HG03575 (cell line): ENCODE results near the gene IRF7.

Experiments used
- ATAC-seq: cut with Tn5 transposase; IDR thresholded peaks from one replicate; pipeline ENCODE4 v1.9.1; 2021; ENCODE audit not compliant: unreplicated experiment, insufficient number of reproducible peaks, low FRiP score; ENCODE audit errors: extremely low read depth

IRF7 gene

DNA sequence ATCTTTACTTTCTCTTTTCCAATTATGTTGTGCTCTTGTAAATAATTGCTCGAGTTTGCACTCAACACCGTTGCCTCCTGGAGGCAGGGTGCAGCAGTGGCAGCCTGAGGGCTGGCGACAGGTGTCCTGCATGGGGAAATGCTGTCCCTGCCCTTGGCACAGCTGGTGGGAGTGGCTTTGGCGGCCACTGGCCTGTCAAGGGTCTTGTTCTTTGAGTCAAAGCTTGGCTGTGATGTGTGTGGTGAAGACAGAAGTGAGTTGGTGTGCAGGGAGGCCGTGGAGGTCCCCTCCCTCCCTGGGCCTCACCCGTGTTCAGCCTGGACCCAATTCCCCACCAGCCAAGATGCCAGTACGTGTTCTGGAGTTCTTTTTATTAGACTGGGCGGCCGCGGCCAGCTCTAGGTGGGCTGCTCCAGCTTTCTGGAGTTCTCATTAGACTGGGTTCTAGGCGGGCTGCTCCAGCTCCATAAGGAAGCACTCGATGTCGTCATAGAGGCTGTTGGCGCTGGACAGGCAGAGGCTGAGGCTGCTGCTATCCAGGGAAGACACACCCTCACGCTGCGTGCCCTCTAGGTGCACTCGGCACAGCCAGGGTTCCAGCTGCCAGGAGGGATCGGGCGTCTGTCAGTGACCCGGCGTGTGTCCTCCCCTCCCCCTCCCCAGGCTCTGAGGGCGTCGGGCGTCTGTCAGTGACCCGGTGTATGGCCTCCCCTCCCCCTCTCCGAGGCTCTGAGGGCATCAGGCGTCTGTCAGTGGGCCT lies 3.4 kb downstream of the IRF7 start:
- no peak for ATAC-seq

DNA sequence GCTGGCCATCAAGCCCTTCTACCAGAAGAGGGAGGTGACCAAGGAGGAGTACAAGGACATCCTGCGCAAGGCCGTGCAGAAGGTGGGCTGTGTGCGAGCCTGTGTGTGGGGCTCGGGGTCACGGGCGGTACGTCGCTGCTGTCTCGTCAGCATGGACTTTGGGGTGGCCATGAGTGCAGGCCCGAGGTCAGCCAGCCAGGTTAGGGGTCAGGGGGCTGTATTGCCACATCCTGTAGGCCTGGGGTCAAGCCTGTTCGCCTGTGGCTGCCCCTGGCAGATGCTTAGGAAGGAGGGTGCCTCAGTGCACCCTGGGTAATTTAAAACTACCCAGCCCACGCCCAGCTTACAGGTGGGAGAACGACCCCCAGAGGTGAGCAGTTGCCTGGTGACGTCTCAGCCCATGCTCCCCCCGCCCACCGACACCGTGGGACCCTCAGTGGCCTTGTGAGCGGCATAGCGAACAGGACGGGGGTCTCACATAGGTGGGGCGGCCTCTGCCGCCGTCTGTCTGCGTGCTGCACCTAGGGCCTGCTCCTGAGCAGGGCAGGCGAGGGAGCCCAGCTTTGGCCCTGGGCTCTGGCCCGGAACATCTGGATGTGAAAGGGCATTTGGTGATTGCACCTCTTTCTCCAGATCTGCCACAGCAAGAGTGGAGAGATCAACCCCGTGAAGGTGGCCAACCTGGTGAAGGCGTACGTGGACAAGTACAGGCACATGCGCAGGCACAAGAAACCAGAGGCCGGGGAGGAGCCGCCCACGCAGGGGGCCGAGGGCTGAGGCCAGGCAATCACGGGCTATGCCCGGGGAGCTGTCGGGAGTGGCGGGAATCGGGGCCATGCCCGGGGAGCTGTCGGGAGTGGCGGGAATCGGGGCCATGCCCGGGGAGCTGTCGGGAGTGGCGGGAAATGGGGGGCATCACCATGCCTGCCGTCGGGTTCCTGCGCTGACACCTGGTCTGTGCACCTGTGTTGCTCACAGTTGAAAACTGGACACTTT lies 4.5 kb downstream of the IRF7 start:
- no peak for ATAC-seq

DNA sequence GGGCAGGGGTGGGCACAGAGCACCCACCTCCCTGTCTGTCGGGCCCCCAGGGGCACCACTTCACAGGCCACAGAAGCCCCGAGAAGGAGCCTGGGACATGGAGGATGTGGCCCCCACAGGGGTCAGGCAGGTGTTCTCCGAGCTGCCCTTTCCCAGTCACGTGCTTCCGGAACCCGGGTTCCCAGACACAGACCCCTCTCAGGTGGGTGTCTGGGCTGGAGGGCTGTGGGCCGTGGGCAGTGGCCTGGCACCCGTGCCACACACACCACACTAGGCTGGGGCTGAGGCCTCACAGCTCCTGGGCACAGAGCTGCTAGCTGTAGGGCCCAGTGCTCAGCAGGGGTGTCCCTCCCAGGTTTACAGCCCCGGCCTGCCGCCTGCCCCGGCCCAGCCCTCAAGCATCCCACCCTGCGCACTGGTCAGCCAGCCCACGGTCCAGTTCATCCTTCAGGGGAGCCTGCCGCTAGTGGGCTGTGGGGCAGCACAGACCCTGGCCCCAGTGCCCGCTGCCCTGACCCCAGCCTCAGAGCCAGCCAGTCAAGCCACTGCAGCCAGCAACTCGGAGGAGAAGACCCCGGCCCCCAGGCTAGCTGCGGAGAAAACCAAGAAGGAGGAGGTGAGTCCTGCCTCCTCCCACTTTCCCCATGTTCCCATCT lies 5.5 kb downstream of the IRF7 start:
- ATAC-seq = no peak

DNA sequence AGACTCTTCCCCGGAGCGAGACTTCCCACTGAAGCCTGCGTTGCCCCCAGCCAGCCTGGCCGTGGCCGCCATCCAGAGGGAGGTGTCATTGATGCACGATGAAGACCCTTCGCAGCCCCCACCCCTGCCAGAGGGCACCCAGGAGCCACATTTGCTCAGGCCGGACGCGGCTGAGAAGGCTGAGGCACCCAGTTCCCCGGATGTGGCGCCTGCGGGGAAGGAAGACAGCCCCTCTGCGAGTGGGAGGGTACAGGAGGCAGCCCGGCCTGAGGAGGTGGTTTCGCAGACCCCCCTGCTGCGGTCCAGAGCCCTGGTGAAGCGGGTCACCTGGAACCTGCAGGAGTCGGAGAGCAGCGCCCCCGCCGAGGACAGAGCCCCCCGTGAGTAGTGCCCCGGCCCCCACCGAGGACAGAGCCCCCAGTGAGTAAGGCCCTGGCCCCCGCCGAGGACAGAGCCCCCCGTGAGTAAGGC lies 6.4 kb downstream of the IRF7 start:
- no peak for ATAC-seq

DNA sequence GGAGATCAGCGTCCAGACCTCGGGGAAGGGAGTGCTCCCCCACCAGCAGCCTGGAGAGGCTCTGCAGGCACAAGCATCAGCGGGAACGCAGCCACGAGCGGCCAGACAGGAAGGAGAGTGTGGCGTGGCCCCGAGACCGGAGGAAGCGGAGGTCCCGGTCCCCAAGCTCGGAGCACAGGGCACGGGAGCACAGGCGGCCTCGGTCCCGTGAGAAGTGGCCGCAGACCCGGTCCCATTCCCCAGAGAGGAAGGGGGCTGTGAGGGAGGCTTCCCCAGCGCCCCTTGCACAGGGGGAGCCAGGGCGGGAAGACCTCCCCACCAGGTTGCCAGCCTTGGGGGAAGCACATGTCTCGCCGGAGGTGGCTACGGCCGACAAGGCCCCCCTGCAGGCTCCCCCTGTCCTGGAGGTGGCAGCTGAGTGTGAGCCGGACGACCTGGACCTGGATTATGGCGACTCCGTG lies 6.9 kb downstream of the IRF7 start:
- no peak for ATAC-seq

DNA sequence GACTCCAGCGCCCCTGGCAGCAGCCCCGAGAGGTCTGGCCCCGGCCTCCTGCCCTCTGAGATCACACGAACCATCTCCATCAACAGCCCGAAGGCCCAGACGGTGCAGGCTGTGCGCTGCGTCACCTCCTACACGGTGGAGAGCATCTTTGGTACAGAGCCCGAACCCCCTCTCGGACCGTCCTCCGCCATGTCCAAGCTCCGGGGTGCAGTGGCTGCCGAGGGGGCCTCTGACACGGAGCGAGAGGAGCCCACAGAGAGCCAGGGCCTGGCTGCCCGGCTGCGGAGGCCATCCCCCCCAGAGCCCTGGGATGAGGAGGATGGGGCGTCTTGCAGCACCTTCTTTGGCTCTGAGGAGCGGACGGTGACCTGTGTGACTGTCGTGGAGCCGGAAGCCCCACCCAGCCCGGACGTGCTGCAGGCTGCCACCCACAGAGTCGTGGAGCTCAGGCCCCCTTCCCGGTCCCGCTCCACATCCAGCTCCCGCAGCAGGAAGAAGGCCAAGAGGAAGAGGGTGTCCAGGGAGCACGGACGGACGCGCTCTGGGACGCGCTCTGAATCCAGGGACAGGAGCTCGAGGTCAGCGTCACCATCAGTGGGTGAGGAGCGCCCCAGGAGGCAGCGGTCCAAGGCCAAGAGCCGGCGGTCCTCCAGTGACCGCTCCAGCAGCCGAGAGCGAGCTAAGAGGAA lies 7.6 kb downstream of the IRF7 start:
- no peak for ATAC-seq

DNA sequence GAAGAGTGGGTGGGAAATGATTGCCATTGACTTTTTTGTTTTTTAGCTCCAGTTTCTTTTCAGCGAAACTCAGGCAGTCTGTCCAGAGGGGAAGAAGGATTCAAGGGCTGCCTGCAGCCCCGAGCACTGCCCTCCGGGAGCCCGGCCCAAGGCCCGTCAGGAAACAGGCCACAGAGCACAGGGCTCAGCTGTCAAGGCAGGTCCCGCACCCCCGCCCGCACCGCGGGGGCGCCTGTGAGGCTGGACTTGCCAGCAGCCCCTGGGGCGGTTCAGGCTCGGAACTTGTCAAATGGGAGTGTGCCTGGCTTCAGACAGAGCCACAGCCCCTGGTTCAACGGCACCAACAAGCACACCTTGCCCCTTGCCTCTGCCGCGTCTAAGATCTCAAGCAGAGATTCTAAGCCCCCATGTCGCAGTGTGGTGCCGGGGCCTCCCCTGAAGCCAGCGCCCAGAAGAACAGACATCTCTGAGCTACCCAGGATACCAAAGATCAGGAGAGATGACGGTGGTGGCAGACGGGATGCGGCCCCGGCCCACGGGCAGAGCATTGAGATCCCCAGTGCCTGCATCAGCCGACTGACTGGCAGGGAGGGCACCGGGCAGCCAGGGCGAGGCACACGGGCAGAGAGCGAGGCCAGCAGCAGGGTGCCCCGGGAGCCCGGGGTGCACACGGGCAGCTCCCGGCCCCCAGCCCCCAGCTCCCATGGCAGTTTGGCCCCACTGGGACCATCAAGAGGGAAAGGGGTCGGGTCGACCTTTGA lies 8.6 kb downstream of the IRF7 start:
- ATAC-seq = no peak

DNA sequence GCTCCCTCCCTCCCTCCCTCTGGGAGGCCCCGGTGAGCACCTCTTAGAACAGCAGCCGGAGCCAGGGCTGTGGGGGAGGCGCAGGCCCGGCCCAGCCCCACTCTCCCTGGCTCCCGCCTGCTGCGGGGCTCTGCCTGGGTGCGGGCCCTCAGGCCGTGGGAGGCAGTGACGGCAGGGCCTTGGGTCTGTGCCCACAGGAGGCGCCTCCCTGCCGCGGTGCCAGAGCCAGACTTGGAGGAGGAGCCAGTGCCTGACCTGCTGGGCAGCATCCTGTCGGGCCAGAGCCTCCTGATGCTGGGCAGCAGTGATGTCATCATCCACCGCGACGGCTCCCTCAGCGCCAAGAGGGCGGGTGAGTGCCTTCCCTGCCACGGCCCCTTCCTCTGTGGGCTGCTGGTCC lies 9.5 kb downstream of the IRF7 start:
- no peak for ATAC-seq

DNA sequence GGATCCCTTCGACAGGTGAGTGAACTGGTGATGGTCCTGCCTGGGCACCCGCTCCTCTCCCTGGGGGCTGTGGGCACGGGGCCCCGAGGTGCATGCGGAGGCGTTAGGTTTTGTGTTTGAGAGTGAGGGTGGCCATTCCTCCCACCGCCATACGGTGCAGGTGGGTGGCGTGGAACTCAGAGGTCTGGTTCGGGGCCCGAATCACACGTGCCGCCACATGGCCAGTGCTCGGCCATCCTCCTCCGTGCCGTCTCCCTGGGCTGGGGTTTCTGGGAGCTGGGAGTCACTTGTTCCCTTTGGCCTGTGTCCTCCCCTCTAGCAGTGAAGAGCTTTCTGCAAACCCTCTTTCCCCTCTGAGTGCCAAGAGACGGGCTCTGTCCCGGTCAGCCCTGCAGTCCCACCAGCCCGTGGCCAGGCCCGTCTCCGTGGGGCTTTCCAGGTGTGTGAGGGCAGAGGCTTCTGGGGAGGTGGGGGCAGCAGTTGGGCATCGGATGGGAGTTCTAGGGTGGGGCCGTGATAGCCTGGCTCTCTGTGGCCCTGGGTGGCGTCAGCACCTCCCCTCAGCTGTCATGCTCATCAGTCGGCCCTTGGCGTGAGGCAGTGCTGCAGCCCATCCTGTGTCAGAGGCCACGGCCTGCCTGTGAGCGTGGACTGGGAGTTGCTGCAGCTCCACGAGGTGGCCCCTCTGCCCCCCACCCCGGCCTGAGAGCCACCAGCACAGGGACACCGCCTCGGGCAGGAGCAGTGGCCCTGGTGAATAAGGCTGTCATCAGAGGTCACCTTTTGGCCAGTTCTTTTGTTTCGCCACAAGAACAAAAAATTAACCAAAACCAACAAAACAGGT lies 10.2 kb downstream of the IRF7 start:
- ATAC-seq = no peak

DNA sequence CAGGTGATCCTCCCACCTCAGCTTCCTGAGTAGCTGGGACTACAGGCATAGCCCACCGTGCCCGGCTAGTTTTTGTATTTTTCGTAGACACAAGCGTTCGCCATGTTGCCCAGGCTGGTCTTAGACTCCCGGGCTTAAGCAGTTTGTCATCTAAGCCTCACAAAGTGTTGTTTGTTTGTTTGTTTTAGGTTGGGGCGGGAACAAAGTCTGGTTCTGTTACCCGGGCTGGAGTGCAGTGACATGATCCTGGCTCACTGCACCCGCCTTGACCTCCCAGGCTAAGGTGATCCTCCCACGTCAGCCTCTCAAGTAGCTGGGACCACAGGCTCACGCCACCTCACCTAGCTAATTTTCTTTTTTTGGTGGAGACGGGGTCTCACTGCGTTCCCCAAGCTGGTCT lies 12.6 kb downstream of the IRF7 start:
- no peak for ATAC-seq

DNA sequence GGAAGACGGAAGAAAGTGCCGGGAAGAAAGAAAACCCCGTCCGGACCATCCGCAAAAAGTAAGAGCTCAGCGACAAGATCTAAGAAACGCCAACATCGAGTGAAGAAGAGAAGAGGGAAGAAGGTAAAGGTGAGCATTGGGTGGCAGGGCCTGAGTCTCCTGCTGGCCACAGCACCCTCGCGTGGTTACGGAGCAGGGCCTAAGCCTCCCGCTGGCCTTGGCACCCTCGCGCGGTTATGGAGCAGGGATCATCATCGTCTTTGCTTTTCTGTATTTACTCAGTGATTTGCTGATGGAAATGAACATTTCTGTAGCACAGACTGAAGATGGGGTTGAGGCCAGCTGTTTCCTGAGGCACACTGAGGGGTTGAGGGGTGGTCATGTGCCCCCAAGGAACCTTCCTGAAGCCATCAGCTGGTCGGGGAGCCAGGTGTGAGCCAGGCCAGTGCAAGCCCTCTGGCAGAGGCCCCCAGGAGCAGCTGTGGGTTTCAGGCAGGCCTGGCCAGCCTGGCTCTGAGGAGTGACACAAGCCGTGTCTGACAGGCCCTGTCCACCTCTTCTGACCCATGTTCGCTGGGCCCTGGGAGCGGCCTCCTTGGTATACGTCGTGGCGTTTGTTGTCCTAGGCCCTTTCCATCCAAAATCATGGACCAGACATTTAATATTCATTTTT lies 14.0 kb downstream of the IRF7 start:
- ATAC-seq = no peak

DNA sequence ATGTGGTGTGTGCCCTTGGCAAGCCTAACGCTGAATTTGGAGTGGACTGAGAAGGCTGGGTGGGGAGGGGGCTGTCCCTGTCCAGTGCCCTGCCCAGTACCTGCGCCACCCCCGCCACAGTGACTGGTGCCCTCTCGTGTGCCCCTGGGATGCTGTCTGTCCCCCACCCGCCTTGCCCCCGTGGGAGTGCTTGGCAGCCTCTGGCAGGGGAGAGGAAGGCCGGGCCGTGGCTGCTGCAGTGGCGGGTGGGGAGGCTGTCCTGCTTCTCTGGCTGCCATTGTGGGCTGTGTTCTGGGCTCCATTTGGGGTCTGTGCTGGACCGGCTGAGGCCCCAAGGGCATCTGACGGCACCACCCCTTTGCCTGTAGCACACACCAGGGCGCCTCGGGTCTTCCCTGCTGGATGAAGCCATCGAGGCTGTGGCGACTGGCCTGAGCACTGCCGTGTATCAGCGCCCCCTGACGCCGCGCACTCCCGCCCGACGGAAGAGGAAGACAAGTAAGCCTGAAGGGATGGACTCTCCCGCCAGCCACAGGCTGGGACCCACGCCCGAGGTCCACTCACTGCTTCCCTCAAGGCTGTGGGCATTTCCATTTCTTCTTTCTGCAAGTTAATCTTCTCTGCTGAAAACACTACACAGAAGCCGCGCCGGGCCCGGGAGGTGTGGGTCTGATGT lies 17.6 kb downstream of the IRF7 start:
- no peak for ATAC-seq

DNA sequence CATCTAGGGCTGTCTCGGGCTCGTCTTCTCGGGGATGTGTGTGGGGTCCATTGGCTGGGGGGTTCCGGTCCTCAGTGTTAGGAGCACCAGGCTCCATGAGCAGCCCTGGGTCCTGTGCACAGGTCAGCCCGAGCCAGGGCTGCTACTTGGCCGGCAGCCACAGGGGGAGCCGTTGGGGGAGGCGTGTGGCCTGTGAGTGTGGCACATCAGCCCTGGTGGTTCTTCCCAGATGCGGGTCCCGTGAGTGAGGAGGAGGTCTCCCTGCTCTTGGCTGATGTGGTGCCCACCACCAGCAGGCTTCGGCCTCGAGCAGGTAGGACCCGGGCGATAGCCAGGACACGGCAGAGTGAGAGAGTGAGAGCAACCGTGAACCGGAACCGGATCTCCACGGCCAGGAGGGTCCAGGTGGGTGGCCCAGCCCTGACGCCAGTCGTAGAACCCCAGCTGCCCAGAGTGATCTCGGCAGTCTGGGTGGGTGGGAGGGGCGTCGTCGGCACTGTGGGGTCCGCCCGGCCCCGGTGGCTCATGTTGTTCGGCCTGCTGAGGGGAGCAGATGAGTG lies 18.5 kb downstream of the IRF7 start:
- ATAC-seq = no peak

DNA sequence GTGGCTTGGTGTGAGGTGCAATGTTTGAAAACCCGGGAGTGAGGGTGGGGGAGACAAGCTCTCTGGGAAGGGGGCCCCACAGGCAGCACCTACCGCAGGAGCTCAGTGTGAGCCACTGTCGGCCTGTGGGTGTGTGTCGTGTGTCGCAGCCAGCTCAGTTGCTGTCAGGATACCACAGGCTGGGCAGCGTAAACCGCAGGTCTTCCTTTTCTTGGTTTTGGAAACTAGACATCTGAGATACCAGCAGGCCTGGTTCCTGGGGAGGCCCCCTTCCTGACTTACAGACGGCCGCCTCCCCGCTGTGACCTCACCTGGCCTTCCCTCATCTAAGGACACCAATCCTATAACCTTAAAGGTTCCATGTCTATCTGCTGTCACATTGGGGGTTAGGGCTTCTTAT lies 19.4 kb downstream of the IRF7 start:
- no peak for ATAC-seq

DNA sequence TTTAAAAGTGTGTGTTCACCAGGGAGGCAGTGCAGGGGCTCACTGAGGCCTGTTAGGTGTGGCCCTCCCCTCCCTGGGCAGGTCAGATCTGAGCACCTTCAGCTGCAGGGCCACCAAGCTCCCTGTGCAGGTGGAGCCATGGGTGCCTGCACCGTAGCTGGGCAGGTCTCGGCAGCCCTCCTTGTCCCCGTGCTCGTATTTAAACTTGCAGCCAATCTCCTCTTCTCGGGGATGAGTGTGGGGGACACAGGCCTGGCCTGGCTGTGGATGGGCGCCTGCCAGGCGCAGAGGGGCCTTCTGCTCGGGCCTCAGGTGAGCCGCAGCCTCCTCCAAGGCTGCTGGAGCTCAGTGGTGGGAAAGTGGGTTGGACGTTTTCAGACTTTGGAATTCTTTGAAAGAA lies 20.4 kb downstream of the IRF7 start:
- no peak for ATAC-seq

DNA sequence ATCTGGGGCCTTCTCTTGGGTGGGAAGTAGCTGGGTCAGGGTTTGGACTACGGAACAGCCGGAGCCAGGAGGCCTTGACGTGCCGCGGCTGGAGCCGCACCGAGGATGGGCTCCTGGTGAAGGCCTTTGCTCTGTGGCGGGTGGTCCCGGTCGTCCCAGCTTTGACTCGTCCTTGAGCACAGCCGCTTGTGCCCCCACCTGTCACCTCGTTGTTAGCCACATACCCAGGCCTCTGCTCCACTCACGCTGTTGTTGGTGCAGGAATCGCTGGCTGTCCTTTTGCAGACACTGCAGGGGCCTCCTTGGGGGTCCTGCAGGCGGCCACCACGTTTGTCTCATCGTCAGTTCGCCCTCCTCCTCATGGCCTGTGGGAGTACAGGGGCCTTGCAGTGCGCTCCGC lies 22.4 kb downstream of the IRF7 start:
- ATAC-seq = no peak
